HFFc6 (cell line): Measurements from ENCODE around the gene DNER. TPM values are rescaled to one million over a fixed set of nuclear protein-coding genes. Genes with fewer than 3 reads are reported as not detected.

Source experiments
- DNase-seq: peaks from one replicate; pipeline ENCODE4 v3.0.0-alpha.2; 2018
- H3K27ac Mint-ChIP-seq: 2 replicates; pipeline ENCODE4 v1.8.0; 2020; ENCODE audit warnings: mild to moderate bottlenecking, mixed read lengths
- H3K27me3 Mint-ChIP-seq: 2 replicates; pipeline ENCODE4 v1.8.0; 2021; ENCODE audit warnings: mild to moderate bottlenecking, moderate library complexity, mixed read lengths; ENCODE audit not compliant: insufficient read depth
- H3K36me3 Mint-ChIP-seq: 2 replicates; pipeline ENCODE4 v1.8.0; 2021; ENCODE audit warnings: low read depth, mixed read lengths
- H3K4me1 Mint-ChIP-seq: 2 replicates; pipeline ENCODE4 v1.8.0; 2020; ENCODE audit warnings: low read depth, mixed read lengths
- H3K4me3 Mint-ChIP-seq: 2 replicates; pipeline ENCODE4 v1.8.0; 2020; ENCODE audit warnings: mild to moderate bottlenecking, moderate library complexity, mixed read lengths
- H3K9me3 Mint-ChIP-seq: 2 replicates; pipeline ENCODE4 v1.8.0; 2020; ENCODE audit warnings: mild to moderate bottlenecking, mixed read lengths
- total RNA-seq, 6 experiments: library from RNA; stranded (reverse); fragmentation: NEBNext Ultra II Directional; extraction: Animal tissue kit (Norgen Biotek cat#: 25700); gene quantifications; 2 replicates in 1 of 6; 3 replicates in 5 of 6; pipeline ENCODE4 v1.2.3, GENCODE V29; 2021
- TF ChIP-seq, protein P1 (sequence below): fragments of 200-600 bp; sonication (generic); IDR thresholded peaks from 2 replicates; pipeline ENCODE4 v1.5.0; 2021; ENCODE audit warnings: antibody characterized with exemption, mild to moderate bottlenecking

Gene DNER
- total RNA-seq, 6 experiments from 2014 or later: 0.07 to 3.8 (median 2.7) TPM

DNA sequence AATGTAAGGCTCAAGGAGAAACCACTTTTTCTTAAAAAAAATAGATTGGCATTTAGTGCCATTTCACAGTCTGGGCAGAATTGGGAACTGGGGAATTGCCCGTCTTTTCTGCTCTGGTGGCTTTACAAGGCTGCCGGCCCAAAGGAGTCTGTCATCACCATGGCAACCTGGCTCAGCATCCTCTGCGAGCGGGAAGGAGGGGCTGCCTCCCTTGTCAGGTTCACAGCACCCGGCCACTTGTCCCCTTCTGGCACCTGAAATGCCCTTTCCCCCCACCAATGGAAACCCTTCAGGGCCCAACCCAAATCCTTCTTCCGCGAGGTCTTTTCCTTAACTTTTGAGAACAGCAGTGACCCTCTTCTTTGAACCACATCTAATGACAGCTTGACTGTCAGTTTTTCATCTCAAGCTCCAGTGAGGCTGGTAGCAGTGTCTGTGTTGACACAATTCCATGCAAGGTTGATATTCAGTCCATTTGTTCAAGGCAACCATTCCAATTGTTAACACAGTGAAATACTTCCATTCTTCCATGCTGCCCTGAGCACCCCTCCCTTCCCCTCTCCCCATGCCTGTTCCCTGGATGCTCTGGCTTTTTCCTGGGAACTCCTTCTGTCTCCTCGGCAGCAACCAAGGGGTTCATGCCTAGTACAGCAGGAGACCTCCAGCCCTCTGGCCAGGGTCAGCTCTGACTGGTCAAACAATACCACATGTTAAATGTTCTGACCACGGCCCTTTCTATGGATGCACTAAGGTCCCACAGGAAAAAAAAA lies 79.6 kb downstream of the DNER start:
- Mint-ChIP-seq H3K4me3 (no peak overlapping the region), H3K9me3 (no peaks in the 10 kb centered on the region), H3K36me3 (no peaks in the 10 kb centered on the region), H3K27me3 (peaks cover 12% of the 10 kb centered on the region), H3K4me1 (no peaks in the 10 kb centered on the region), H3K27ac (no peak overlapping the region)
- TF ChIP-seq, protein P1, sequence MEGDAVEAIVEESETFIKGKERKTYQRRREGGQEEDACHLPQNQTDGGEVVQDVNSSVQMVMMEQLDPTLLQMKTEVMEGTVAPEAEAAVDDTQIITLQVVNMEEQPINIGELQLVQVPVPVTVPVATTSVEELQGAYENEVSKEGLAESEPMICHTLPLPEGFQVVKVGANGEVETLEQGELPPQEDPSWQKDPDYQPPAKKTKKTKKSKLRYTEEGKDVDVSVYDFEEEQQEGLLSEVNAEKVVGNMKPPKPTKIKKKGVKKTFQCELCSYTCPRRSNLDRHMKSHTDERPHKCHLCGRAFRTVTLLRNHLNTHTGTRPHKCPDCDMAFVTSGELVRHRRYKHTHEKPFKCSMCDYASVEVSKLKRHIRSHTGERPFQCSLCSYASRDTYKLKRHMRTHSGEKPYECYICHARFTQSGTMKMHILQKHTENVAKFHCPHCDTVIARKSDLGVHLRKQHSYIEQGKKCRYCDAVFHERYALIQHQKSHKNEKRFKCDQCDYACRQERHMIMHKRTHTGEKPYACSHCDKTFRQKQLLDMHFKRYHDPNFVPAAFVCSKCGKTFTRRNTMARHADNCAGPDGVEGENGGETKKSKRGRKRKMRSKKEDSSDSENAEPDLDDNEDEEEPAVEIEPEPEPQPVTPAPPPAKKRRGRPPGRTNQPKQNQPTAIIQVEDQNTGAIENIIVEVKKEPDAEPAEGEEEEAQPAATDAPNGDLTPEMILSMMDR: no peak
- DNase-seq: no peak

- no peak for DNase-seq
- no peaks in the 10 kb centered on the region for H3K36me3 Mint-ChIP-seq
- H3K27ac Mint-ChIP-seq: no peak overlapping the region
- H3K4me3 Mint-ChIP-seq: no peak overlapping the region
- peaks cover 12% of the 10 kb centered on the region for H3K27me3 Mint-ChIP-seq
- TF ChIP-seq, protein P1: no peak
- no peaks in the 10 kb centered on the region for H3K9me3 Mint-ChIP-seq
- no peaks in the 10 kb centered on the region for H3K4me1 Mint-ChIP-seq
Observed at GRCh38 chr2:229633556-229633955, 80.8 kb downstream of the DNER start.

GRCh38 chr2:229629039-229629438 lies 85.3 kb downstream of the DNER start:
- H3K4me1 Mint-ChIP-seq: no peaks in the 10 kb centered on the region
- DNase-seq: no peak
- peaks cover 6% of the 10 kb centered on the region for H3K27me3 Mint-ChIP-seq
- H3K27ac Mint-ChIP-seq: no peak overlapping the region
- no peak overlapping the region for H3K4me3 Mint-ChIP-seq
- TF ChIP-seq, protein P1: no peak
- H3K36me3 Mint-ChIP-seq: no peaks in the 10 kb centered on the region
- H3K9me3 Mint-ChIP-seq: peaks cover 7% of the 10 kb centered on the region

GRCh38 chr2:229627728-229628127 lies 86.6 kb downstream of the DNER start:
- peaks cover 12% of the 10 kb centered on the region for H3K27me3 Mint-ChIP-seq
- H3K4me1 Mint-ChIP-seq: no peaks in the 10 kb centered on the region
- H3K27ac Mint-ChIP-seq: no peak overlapping the region
- TF ChIP-seq, protein P1: no peak
- DNase-seq: no peak
- peaks cover 7% of the 10 kb centered on the region for H3K9me3 Mint-ChIP-seq
- no peak overlapping the region for H3K4me3 Mint-ChIP-seq
- H3K36me3 Mint-ChIP-seq: no peaks in the 10 kb centered on the region

DNA sequence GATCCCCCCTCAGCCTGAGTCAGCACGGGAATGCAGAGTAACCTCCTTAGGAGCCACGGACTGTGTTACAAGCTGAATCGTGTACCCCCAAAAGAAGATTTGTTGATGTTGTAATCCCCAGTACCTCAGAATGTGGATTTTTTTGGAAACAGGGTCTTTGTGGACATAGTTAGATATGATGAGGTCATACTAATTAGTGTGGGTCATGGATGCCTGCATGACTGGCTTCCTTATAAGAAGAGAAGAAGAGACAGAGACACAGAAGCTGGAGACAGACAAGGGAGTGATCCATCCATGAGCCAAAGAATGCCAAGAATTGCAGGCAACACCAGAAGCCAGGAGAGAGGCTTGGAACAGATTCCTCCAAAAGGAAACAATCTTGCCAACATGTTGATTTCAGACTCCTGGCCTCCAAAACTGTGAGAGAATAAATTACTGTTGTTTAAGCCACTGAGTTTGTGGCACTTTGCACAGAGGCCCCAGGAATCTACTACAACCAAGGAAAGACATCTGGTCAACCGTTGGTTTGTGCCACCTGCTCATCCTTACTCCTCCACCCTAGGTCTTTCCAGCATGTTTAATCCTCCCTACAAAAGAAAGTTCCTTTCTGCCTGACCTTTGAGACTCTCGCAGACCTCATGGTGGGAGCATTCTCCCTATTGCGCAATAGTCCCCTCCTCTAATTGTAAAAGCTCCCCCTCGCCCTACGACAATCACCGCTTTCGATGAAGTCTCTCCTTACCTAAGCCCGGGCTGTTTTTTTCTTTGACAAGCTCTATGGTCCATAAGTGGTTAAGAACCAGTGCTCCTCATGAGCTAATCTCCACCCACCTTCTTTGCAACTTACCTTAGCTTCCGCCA lies 91.6 kb downstream of the DNER start:
- Mint-ChIP-seq H3K36me3 (no peaks in the 10 kb centered on the region), H3K9me3 (peaks cover 10% of the 10 kb centered on the region), H3K4me1 (no peaks in the 10 kb centered on the region; the same call in 1 of the 2 replicates), H3K27ac (no peak overlapping the region), H3K4me3 (no peak overlapping the region), H3K27me3 (peaks cover 16% of the 10 kb centered on the region)
- no peak for DNase-seq
- TF ChIP-seq, protein P1: no peak
